CD4-positive, alpha-beta memory T cell (primary cell): ENCODE measurements around the gene TRRAP. TPM values are rescaled to one million over a fixed set of nuclear protein-coding genes. Genes with fewer than 3 reads are reported as not detected.

ENCODE experiments used
- CTCF ChIA-PET: fragments of 350-600 bp; sonication (Branson Sonifier 250); formaldehyde crosslinking; loops from one replicate; lab custom pipeline; 2021; ENCODE audit warnings: inconsistent platforms; ENCODE audit not compliant: partially characterized antibody; lab: Charles Lee
- POLR2A ChIA-PET: fragments of 350-600 bp; sonication (Branson Sonifier 250); formaldehyde crosslinking; loops from one replicate; lab custom pipeline; 2021; ENCODE audit not compliant: partially characterized antibody; lab: Charles Lee
- DNase-seq, 5 donors: peaks; one replicate each; pipeline versions ENCODE4 v3.0.0 to v3.0.0-alpha.2; 2020 to 2022; ENCODE audit warnings: mixed read lengths in 1 of 5
- H3K27ac ChIP-seq: one replicate; pipeline ENCODE4 v1.7.0; 2013; ENCODE audit warnings: low read depth, low read length
- H3K27me3 ChIP-seq: 2 replicates; pipeline ENCODE4 v1.7.0; 2013; ENCODE audit warnings: mild to moderate bottlenecking, low read length, moderate library complexity; ENCODE audit not compliant: insufficient read depth
- H3K36me3 ChIP-seq: 2 replicates; pipeline ENCODE4 v1.7.0; 2013; ENCODE audit warnings: mild to moderate bottlenecking, low read length, moderate library complexity; ENCODE audit not compliant: insufficient read depth
- H3K4me1 ChIP-seq: 2 replicates; pipeline ENCODE4 v1.7.0; 2013; ENCODE audit warnings: mild to moderate bottlenecking, low read length, moderate library complexity; ENCODE audit not compliant: insufficient read depth
- H3K4me3 ChIP-seq, 2 donors: one replicate each; pipeline ENCODE4 v1.7.0; 2013; ENCODE audit warnings: low read length in 2 of 2, mild to moderate bottlenecking in 1 of 2
- H3K9me3 ChIP-seq, 2 donors: one replicate each; pipeline ENCODE4 v1.7.0; 2013; ENCODE audit warnings: low read length in 2 of 2, control low read depth in 1 of 2; ENCODE audit not compliant: control insufficient read depth in 1 of 2
- H3K27ac Mint-ChIP-seq, 7 donors: one replicate each; pipeline ENCODE4 v1.8.0; 2020 to 2021; ENCODE audit warnings: mixed read lengths in 7 of 7, mild to moderate bottlenecking in 6 of 7, inconsistent platforms in 3 of 7, moderate library complexity in 3 of 7
- H3K27me3 Mint-ChIP-seq, 2 donors: one replicate each; pipeline ENCODE4 v1.8.0; 2020 to 2021; ENCODE audit warnings: mixed read lengths in 2 of 2
- H3K36me3 Mint-ChIP-seq, 2 donors: one replicate each; pipeline ENCODE4 v1.8.0; 2020 to 2021; ENCODE audit warnings: mixed read lengths in 2 of 2, inconsistent platforms in 1 of 2, mild to moderate bottlenecking in 1 of 2
- H3K4me1 Mint-ChIP-seq, 4 donors: one replicate each; pipeline ENCODE4 v1.8.0; 2020 to 2021; ENCODE audit warnings: mixed read lengths in 4 of 4, mild to moderate bottlenecking in 1 of 4
- H3K4me3 Mint-ChIP-seq, 8 donors: one replicate each; pipeline ENCODE4 v1.8.0; 2020 to 2021; ENCODE audit warnings: mixed read lengths in 8 of 8, mild to moderate bottlenecking in 7 of 8, moderate library complexity in 6 of 8, inconsistent platforms in 3 of 8
- H3K9me3 Mint-ChIP-seq, 8 donors: one replicate each; pipeline ENCODE4 v1.8.0; 2020 to 2021; ENCODE audit warnings: mixed read lengths in 8 of 8, mild to moderate bottlenecking in 5 of 8, inconsistent platforms in 3 of 8, moderate library complexity in 1 of 8
- intact Hi-C: fragments of 100-400 bp; cut with micrococcal nuclease; formaldehyde crosslinking; loops from one replicate; pipeline ENCODE4 v1.15.1; 2023
- polyA plus RNA-seq, 2 donors: library from polyadenylated mRNA; unstranded; fragments of 300-500 nt; fragmentation: Illumina TruSeq; gene quantifications; one replicate each; pipeline ENCODE4 v1.2.3, GENCODE V29; 2021
- total RNA-seq, 2 experiments: library from RNA; stranded (reverse); gene quantifications; one replicate each; pipeline ENCODE4 v1.2.3, GENCODE V29; 2021

The TRRAP gene
- total and polyA plus RNA-seq, 4 experiments from 2014 or later: 0.42 to 89.9 (median 46.0) TPM

- ChIA-PET CTCF (no interaction called here), POLR2A (interaction anchor here (0.6 to 0.7 kb wide), 2 partner anchors 392 to 1039 kb away, joined by 3 read pairs; no protein-coding TSS in a partner anchor)
- Histone ChIP-seq H3K36me3 (peaks cover 83% of the 10 kb centered on the region), H3K4me3 (no peak overlapping the region), H3K27me3 (no peaks in the 10 kb centered on the region), H3K9me3 (no peaks in the 10 kb centered on the region), H3K4me1 (no peaks in the 10 kb centered on the region), H3K27ac (no peak overlapping the region)
- Mint-ChIP-seq H3K27me3 (no peaks in the 10 kb centered on the region), H3K4me3 (no peak overlapping the region), H3K9me3 (no peaks in the 10 kb centered on the region), H3K4me1 (no peaks in the 10 kb centered on the region), H3K36me3 (peaks cover 56 to 76% of the 10 kb centered on the region in 2 donors), H3K27ac (peak overlapping the region in 1 of 7 donors; percentile 35)
- DNase-seq: no peak
- intact Hi-C loops: no loop called here
Measured at GRCh38 chr7:99006739-99007424, 128.6 kb downstream of the TRRAP start.

- Histone ChIP-seq H3K27ac (no peak overlapping the region), H3K4me3 (no peak overlapping the region), H3K4me1 (no peaks in the 10 kb centered on the region), H3K36me3 (peaks cover 82% of the 10 kb centered on the region), H3K9me3 (no peaks in the 10 kb centered on the region), H3K27me3 (no peaks in the 10 kb centered on the region)
- H3K9me3 Mint-ChIP-seq: no peaks in the 10 kb centered on the region
- intact Hi-C loops: no loop called here
- H3K36me3 Mint-ChIP-seq: peaks cover 62 to 76% of the 10 kb centered on the region in 2 donors
- H3K27ac Mint-ChIP-seq: no peak overlapping the region
- DNase-seq: no peak
- no peaks in the 10 kb centered on the region for H3K4me1 Mint-ChIP-seq
- POLR2A ChIA-PET: no interaction called here
- CTCF ChIA-PET: no interaction called here
- no peak overlapping the region for H3K4me3 Mint-ChIP-seq
- no peaks in the 10 kb centered on the region for H3K27me3 Mint-ChIP-seq
Measured at GRCh38 chr7:99008181-99008631, 129.9 kb downstream of the TRRAP start.

GRCh38 chr7:99008921-99009530, 130.7 kb downstream of the TRRAP start:
- peaks cover 64 to 80% of the 10 kb centered on the region in 2 donors for H3K36me3 Mint-ChIP-seq
- POLR2A ChIA-PET: no interaction called here
- intact Hi-C loops: no loop called here

GRCh38 chr7:99010281-99010680, 131.9 kb downstream of the TRRAP start:
- Histone ChIP-seq H3K36me3 (peaks cover 84% of the 10 kb centered on the region), H3K9me3 (no peaks in the 10 kb centered on the region), H3K27ac (no peak overlapping the region), H3K4me3 (no peak overlapping the region), H3K4me1 (no peaks in the 10 kb centered on the region), H3K27me3 (no peaks in the 10 kb centered on the region)
- intact Hi-C loops: no loop called here
- H3K4me3 Mint-ChIP-seq: no peak overlapping the region
- no peak overlapping the region for H3K27ac Mint-ChIP-seq
- no peaks in the 10 kb centered on the region for H3K9me3 Mint-ChIP-seq
- DNase-seq: no peak
- peaks cover 63 to 80% of the 10 kb centered on the region in 2 donors for H3K36me3 Mint-ChIP-seq
- POLR2A ChIA-PET: no interaction called here
- no peaks in the 10 kb centered on the region for H3K27me3 Mint-ChIP-seq
- H3K4me1 Mint-ChIP-seq: peaks cover 0 to 2% (median 0%) of the 10 kb centered on the region in 4 donors
- CTCF ChIA-PET: no interaction called here

More at GRCh38 chr7:99008921-99009530, 130.7 kb downstream of the TRRAP start:
- Histone ChIP-seq H3K27ac (no peak overlapping the region), H3K36me3 (peaks cover 85% of the 10 kb centered on the region), H3K27me3 (no peaks in the 10 kb centered on the region), H3K4me3 (no peak overlapping the region), H3K9me3 (no peaks in the 10 kb centered on the region), H3K4me1 (no peaks in the 10 kb centered on the region)
- Mint-ChIP-seq H3K27ac (peak overlapping the region in 1 of 7 donors; percentile 15), H3K4me3 (no peak overlapping the region), H3K9me3 (no peaks in the 10 kb centered on the region), H3K4me1 (no peaks in the 10 kb centered on the region), H3K27me3 (no peaks in the 10 kb centered on the region)
- CTCF ChIA-PET: interaction anchor here (0.7 kb wide), 1 partner anchor 295 kb away, joined by 3 read pairs; no protein-coding TSS in a partner anchor
- no peak for DNase-seq

- H3K4me1 Mint-ChIP-seq: peaks cover 1 to 6% (median 2%) of the 10 kb centered on the region in 4 donors
- Histone ChIP-seq H3K9me3 (no peaks in the 10 kb centered on the region), H3K4me3 (no peak overlapping the region), H3K27me3 (no peaks in the 10 kb centered on the region), H3K36me3 (peaks cover 74% of the 10 kb centered on the region), H3K4me1 (no peaks in the 10 kb centered on the region), H3K27ac (no peak overlapping the region)
- H3K27me3 Mint-ChIP-seq: no peaks in the 10 kb centered on the region
- no peak overlapping the region for H3K27ac Mint-ChIP-seq
- CTCF ChIA-PET: no interaction called here
- intact Hi-C loops: no loop called here
- DNase-seq: no peak
- H3K9me3 Mint-ChIP-seq: no peaks in the 10 kb centered on the region
- peaks cover 62 to 80% of the 10 kb centered on the region in 2 donors for H3K36me3 Mint-ChIP-seq
- POLR2A ChIA-PET: no interaction called here
- no peak overlapping the region for H3K4me3 Mint-ChIP-seq
Measured at GRCh38 chr7:99011341-99011705, 133.0 kb downstream of the TRRAP start.

DNA sequence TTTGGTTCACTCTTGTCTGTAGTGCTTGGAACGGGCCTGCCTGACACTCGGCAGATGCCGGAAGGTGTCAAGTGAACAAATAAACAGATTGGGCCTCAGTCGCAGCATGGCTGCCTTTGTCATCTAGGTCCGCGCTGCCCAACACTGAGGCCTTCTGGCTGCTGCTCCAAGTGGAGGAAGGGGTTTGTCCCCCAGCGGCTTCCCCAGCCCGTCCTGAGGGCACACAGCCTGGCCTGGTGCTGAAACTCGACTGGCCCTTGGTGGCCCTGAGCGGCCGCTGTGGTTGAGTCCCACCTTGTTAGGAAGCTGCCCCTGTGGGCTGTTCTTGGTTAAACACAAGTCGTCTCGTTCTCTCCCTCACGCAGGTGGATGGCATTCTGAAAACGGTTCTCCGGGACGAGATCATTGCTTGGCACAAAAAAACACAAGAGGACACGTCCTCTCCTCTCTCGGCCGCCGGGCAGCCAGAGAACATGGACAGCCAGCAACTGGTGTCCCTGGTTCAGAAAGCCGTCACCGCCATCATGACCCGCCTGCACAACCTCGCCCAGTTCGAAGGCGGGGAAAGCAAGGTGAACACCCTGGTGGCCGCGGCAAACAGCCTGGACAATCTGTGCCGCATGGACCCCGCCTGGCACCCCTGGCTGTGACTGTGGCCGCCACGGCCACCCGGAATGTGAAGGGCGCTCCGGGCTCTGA, 133.5 kb downstream of the TRRAP start:
- Histone ChIP-seq H3K27ac (no peak overlapping the region), H3K36me3 (peaks cover 69% of the 10 kb centered on the region), H3K27me3 (no peaks in the 10 kb centered on the region), H3K9me3 (no peaks in the 10 kb centered on the region), H3K4me3 (no peak overlapping the region), H3K4me1 (no peaks in the 10 kb centered on the region)
- DNase-seq: no peak
- ChIA-PET CTCF (no interaction called here), POLR2A (no interaction called here)
- Mint-ChIP-seq H3K27me3 (no peaks in the 10 kb centered on the region), H3K4me1 (peaks cover 2 to 9% (median 8%) of the 10 kb centered on the region in 4 donors), H3K9me3 (no peaks in the 10 kb centered on the region), H3K4me3 (no peak overlapping the region), H3K36me3 (peaks cover 62 to 80% of the 10 kb centered on the region in 2 donors), H3K27ac (peak overlapping the region in 1 of 7 donors; percentile 31)
- intact Hi-C loops: no loop called here

GRCh38 chr7:99012722-99013121, 134.4 kb downstream of the TRRAP start:
- CTCF ChIA-PET: no interaction called here
- Histone ChIP-seq H3K4me3 (no peak overlapping the region), H3K27ac (no peak overlapping the region), H3K36me3 (peaks cover 65% of the 10 kb centered on the region), H3K4me1 (no peaks in the 10 kb centered on the region), H3K9me3 (no peaks in the 10 kb centered on the region), H3K27me3 (no peaks in the 10 kb centered on the region)
- POLR2A ChIA-PET: no interaction called here
- no peaks in the 10 kb centered on the region for H3K27me3 Mint-ChIP-seq
- DNase-seq: no peak
- H3K36me3 Mint-ChIP-seq: peaks cover 62 to 78% of the 10 kb centered on the region in 2 donors
- H3K9me3 Mint-ChIP-seq: no peaks in the 10 kb centered on the region
- H3K4me3 Mint-ChIP-seq: no peak overlapping the region
- intact Hi-C loops: no loop called here
- peaks cover 2 to 9% (median 9%) of the 10 kb centered on the region in 4 donors for H3K4me1 Mint-ChIP-seq
- H3K27ac Mint-ChIP-seq: peak overlapping the region in 1 of 7 donors; percentile 17
